SW 1271 (cell line): ENCODE measurements around the gene MYPOP.

Experiments used
- DNase-seq, 2 experiments: peaks; one replicate each; lab custom pipeline; 2025; lab: John Stamatoyannopoulos, UW

The MYPOP gene

GRCh38 chr19:45863840-45864628 lies 38.4 kb downstream of the MYPOP start, which contains the start of gene FOXA3:
Gene FOXA3, plus strand, starts transcription at chr19:45864326. Its CDS starts 131 bp downstream, at chr19:45864457.
- no peak for DNase-seq

DNA sequence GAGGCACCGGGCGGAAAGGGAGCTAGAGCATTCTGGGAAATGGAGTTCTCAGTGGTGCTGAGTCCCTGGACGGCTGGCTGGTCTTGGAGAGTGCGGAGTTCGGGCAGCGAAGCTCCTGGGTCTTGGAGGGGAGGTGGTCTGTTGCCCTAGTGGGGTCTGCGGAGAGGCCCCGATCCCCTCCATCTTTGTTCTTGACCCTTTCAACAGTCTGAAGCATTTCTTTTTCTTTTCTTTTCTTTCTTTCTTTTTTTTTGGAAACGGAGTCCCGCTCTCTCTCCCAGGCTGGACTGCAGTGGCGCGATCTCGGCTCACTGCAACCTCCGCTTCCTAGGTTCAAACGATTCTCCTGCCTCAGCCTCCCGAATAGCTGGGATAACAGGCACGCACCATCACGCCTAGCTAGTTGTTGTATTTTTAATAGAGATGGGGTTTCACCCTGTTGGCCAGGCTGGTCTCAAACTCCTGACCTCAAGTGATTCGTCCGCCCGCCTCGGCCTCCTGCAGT lies 39.0 kb downstream of the MYPOP start:
- no peak for DNase-seq

DNA sequence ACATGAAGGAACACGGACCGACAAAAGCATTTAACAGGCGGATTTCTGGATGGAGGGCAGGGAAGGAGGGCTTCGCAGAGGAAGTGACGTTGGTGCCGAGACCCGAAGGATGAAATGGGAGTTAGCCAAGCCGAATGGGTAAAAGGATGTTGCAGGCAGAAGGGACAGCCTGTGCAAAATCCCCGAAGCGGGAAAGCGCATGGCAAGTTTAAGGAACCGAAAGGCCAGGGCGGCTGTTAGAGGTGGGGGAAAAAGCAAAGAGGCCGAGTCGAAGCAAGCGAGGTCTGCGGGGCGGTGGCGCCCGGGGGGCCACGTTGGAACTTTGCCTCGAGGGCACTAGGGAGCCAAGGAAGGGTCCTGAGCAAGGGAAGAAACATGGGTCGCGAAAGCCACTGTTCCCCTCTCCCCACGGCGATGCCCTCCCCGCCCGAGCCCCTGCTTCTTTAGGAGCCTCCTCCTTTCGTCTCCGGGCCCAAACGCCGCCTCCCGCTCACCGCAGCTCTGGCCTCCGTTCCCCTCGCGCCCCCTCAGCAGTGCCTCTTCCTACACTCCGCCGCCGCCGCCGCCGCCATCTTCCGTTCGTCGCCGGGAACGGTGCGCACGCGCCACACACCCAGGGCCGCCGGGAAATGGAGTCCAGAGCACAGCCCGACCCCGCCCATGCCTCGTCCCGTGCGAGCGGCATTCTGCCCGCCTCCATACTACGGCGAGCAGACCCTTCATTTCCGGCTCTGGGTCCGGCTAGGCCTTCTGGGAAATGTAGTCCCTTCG lies 39.7 kb downstream of the MYPOP start, which contains the start of gene SYMPK:
Gene SYMPK, minus strand, starts transcription at position 584 of the 771 bp plus-strand sequence. CDS start 8,652 bp downstream, outside the sequence.
- DNase-seq, result peak; percentile 86 to 94

GRCh38 chr19:45862271-45862563 lies 40.2 kb downstream of the MYPOP start:
- no peak for DNase-seq

- DNase-seq, result no peak
Measured at GRCh38 chr19:45860359-45861259, 41.8 kb downstream of the MYPOP start.

DNA sequence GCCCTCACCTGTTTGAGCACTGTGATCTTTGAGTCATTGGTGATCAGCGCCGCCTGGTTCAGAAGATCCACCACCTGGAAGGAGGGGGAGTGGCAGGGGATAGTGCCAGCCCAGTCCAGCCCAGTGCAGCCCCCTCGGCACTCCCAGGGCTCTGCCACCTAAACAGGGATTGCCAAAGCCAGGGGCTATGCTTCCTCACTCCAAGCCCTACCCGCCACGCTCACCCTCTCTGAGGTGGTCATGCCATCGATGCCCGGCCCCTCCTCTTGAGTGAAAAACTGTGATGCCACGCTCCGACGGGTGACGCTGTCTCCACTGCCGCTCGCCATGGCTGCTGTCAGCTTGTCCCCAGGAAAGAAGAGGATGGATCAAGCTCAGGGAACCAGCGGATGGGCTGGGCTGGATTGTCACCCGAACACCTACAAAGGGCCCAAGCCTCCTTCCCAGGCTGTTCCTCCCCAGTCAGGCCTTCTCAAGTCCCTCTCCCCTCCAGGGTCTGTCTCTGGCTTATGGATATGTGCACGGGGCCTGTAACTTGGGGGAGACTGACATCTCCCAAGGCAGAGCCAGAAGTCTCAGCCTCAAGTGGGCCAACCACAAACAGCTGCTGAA lies 48.1 kb downstream of the MYPOP start:
- DNase-seq, result no peak

- DNase-seq, result no peak
Measured at GRCh38 chr19:45852983-45853382, 49.4 kb downstream of the MYPOP start.

- no peak for DNase-seq
Measured at GRCh38 chr19:45852145-45852750, 50.2 kb downstream of the MYPOP start.

GRCh38 chr19:45848922-45849321 lies 53.5 kb downstream of the MYPOP start:
- no peak for DNase-seq

DNA sequence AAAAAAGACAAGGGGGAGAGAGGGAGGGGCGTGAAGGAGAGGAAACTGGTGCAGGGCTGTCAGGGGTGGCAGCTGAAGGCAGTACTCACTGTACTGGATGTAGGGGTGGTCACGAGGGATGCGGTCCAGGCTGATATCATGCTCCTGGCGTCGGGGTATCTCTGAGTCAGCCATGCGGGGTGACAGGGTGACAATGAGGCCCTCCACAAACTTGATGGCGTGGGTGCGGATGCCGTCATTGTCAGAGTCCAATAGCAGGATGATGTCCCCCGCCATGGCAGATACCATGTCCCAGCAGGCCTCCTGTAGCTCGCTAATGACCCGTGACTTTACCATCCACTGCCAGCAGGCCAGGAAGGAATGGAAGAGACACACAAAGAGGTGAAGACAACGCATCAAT lies 54.8 kb downstream of the MYPOP start:
- DNase-seq, result no peak

DNA sequence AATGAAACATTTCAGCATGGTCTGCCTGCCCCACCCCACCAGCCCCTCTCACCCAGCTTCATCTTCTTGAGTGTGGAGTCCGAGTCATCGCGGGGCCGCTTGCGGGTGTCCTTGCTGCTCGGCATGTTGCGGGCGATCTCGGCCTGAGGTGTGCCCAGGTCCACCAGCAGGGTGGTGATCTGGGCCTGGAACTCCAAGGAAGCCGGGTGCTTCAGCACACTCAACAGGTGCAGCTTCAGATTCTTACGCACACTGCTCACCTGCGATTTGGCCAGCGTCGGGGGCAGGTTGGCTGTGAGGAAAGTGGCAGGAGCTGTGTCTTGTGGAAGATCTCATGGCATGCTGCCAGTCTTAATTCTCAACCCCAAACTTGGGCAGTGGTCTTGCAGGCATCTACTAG lies 60.2 kb downstream of the MYPOP start:
- no peak for DNase-seq
